ENCODE measurements around the gene GYPA.
"Not testable (repeated sequence)": the region's sequence is repeated elsewhere in the genome, so short reads cannot be mapped to it uniquely, and the experiment has no call there.

Gene GYPA
- total RNA-seq, result 0 to 0.06 (median 0) reads per million in 9 experiments

GRCh38 chr4:144140594-144141295, at the start of gene GYPA:
Gene GYPA, minus strand, starts transcription at chr4:144140718. Its CDS starts 83 bp downstream, at chr4:144140635.
- not testable (repeated sequence) for H3K9me3 Mint-ChIP-seq; ATAC-seq (replicated peaks); DNase-seq; H3K36me3 Mint-ChIP-seq (ENCODE audit: insufficient read depth); H3K27me3 Mint-ChIP-seq; H3K4me1 Mint-ChIP-seq (ENCODE audit: low read depth in 2 of 2); H3K27ac Mint-ChIP-seq; H3K4me3 Mint-ChIP-seq

- DNase-seq (no peak), ATAC-seq (replicated peaks) (no peak)
- Mint-ChIP-seq H3K9me3 (no peaks in the 10 kb centered on the region), H3K27me3 (peaks cover 0 to 8% of the 10 kb centered on the region in 2 donors), H3K27ac (no peak overlapping the region), H3K4me3 (no peak overlapping the region), H3K36me3 (ENCODE audit: insufficient read depth) (no peaks in the 10 kb centered on the region), H3K4me1 (ENCODE audit: low read depth in 2 of 2) (no peaks in the 10 kb centered on the region)
Observed at GRCh38 chr4:144190009-144190408, 49.5 kb upstream of the GYPA start.

GRCh38 chr4:144189121-144189520, 48.6 kb upstream of the GYPA start:
- H3K36me3 Mint-ChIP-seq (ENCODE audit: insufficient read depth), result no peaks in the 10 kb centered on the region
- peaks cover 0 to 11% of the 10 kb centered on the region in 2 donors for H3K27me3 Mint-ChIP-seq
- DNase-seq, result no peak
- H3K4me3 Mint-ChIP-seq, result no peak overlapping the region
- H3K4me1 Mint-ChIP-seq (ENCODE audit: low read depth in 2 of 2), result no peaks in the 10 kb centered on the region
- H3K9me3 Mint-ChIP-seq, result no peaks in the 10 kb centered on the region
- no peak overlapping the region for H3K27ac Mint-ChIP-seq
- no peak for ATAC-seq (replicated peaks)

- ATAC-seq (replicated peaks) (no peak), DNase-seq (no peak)
- H3K27ac Mint-ChIP-seq, result no peak overlapping the region
- no peaks in the 10 kb centered on the region for H3K36me3 Mint-ChIP-seq (ENCODE audit: insufficient read depth)
- H3K4me1 Mint-ChIP-seq (ENCODE audit: low read depth in 2 of 2), result no peaks in the 10 kb centered on the region
- no peaks in the 10 kb centered on the region for H3K9me3 Mint-ChIP-seq
- peaks cover 6 to 11% of the 10 kb centered on the region in 2 donors for H3K27me3 Mint-ChIP-seq
- no peak overlapping the region for H3K4me3 Mint-ChIP-seq
Observed at GRCh38 chr4:144185086-144185485, 44.6 kb upstream of the GYPA start.

- ATAC-seq (replicated peaks), result no peak
- no peaks in the 10 kb centered on the region for H3K9me3 Mint-ChIP-seq
- no peaks in the 10 kb centered on the region for H3K36me3 Mint-ChIP-seq (ENCODE audit: insufficient read depth)
Observed at GRCh38 chr4:144183165-144183564, 42.6 kb upstream of the GYPA start.

GRCh38 chr4:144181391-144181790, 40.9 kb upstream of the GYPA start:
- Mint-ChIP-seq H3K4me1 (ENCODE audit: low read depth in 2 of 2) (no peaks in the 10 kb centered on the region), H3K9me3 (no peaks in the 10 kb centered on the region), H3K4me3 (no peak overlapping the region), H3K27ac (no peak overlapping the region), H3K36me3 (ENCODE audit: insufficient read depth) (no peaks in the 10 kb centered on the region), H3K27me3 (peaks cover 6 to 11% of the 10 kb centered on the region in 2 donors)
- ATAC-seq (replicated peaks) (no peak), DNase-seq (no peak)

More at GRCh38 chr4:144183165-144183564, 42.6 kb upstream of the GYPA start:
- Mint-ChIP-seq H3K27ac (no peak overlapping the region), H3K4me3 (no peak overlapping the region), H3K4me1 (ENCODE audit: low read depth in 2 of 2) (no peaks in the 10 kb centered on the region), H3K27me3 (peaks cover 6 to 11% of the 10 kb centered on the region in 2 donors)
- DNase-seq, result no peak

GRCh38 chr4:144179152-144179739, 38.7 kb upstream of the GYPA start:
- DNase-seq (no peak), ATAC-seq (replicated peaks) (no peak)
- H3K4me3 Mint-ChIP-seq, result no peak overlapping the region
- no peaks in the 10 kb centered on the region for H3K36me3 Mint-ChIP-seq (ENCODE audit: insufficient read depth)
- no peak overlapping the region for H3K27ac Mint-ChIP-seq
- H3K4me1 Mint-ChIP-seq (ENCODE audit: low read depth in 2 of 2), result no peaks in the 10 kb centered on the region
- no peaks in the 10 kb centered on the region for H3K9me3 Mint-ChIP-seq
- peaks cover 6 to 9% of the 10 kb centered on the region in 2 donors for H3K27me3 Mint-ChIP-seq

- H3K27ac Mint-ChIP-seq, result no peak overlapping the region
- no peaks in the 10 kb centered on the region for H3K9me3 Mint-ChIP-seq
- no peaks in the 10 kb centered on the region for H3K36me3 Mint-ChIP-seq (ENCODE audit: insufficient read depth)
- H3K4me3 Mint-ChIP-seq, result no peak overlapping the region
- H3K27me3 Mint-ChIP-seq, result peaks cover 2 to 6% of the 10 kb centered on the region in 2 donors
- no peak for ATAC-seq (replicated peaks)
- DNase-seq, result no peak
- no peaks in the 10 kb centered on the region for H3K4me1 Mint-ChIP-seq (ENCODE audit: low read depth in 2 of 2)
Observed at GRCh38 chr4:144178414-144178813, 37.9 kb upstream of the GYPA start.

GRCh38 chr4:144176476-144176875, 36.0 kb upstream of the GYPA start:
- no peak for DNase-seq
- Mint-ChIP-seq H3K36me3 (ENCODE audit: insufficient read depth) (no peaks in the 10 kb centered on the region), H3K27ac (no peak overlapping the region), H3K9me3 (no peaks in the 10 kb centered on the region), H3K4me3 (no peak overlapping the region), H3K4me1 (ENCODE audit: low read depth in 2 of 2) (no peaks in the 10 kb centered on the region), H3K27me3 (no peaks in the 10 kb centered on the region)
- ATAC-seq (replicated peaks), result no peak

- no peaks in the 10 kb centered on the region for H3K4me1 Mint-ChIP-seq (ENCODE audit: low read depth in 2 of 2)
- no peaks in the 10 kb centered on the region for H3K36me3 Mint-ChIP-seq (ENCODE audit: insufficient read depth)
- peaks cover 8 to 14% of the 10 kb centered on the region in 2 donors for H3K27me3 Mint-ChIP-seq
- ATAC-seq (replicated peaks), result peak; percentile 51
- no peaks in the 10 kb centered on the region for H3K9me3 Mint-ChIP-seq
- H3K4me3 Mint-ChIP-seq, result no peak overlapping the region
- H3K27ac Mint-ChIP-seq, result no peak overlapping the region
- peak in 1 of 3 experiments; percentile 5 for DNase-seq
Observed at GRCh38 chr4:144174401-144175067, 34.0 kb upstream of the GYPA start.

GRCh38 chr4:144171697-144172096, 31.2 kb upstream of the GYPA start:
- Mint-ChIP-seq H3K27me3 (peaks cover 24 to 36% of the 10 kb centered on the region in 2 donors), H3K36me3 (ENCODE audit: insufficient read depth) (no peaks in the 10 kb centered on the region), H3K4me1 (ENCODE audit: low read depth in 2 of 2) (no peaks in the 10 kb centered on the region), H3K4me3 (no peak overlapping the region), H3K27ac (no peak overlapping the region), H3K9me3 (no peaks in the 10 kb centered on the region)
- ATAC-seq (replicated peaks), result no peak
- DNase-seq, result no peak

- Mint-ChIP-seq H3K9me3 (no peaks in the 10 kb centered on the region), H3K4me3 (no peak overlapping the region), H3K27ac (no peak overlapping the region), H3K36me3 (ENCODE audit: insufficient read depth) (no peaks in the 10 kb centered on the region), H3K4me1 (ENCODE audit: low read depth in 2 of 2) (no peaks in the 10 kb centered on the region), H3K27me3 (peaks cover 24 to 36% of the 10 kb centered on the region in 2 donors)
- no peak for ATAC-seq (replicated peaks)
- DNase-seq, result no peak
Observed at GRCh38 chr4:144169211-144169610, 28.7 kb upstream of the GYPA start.

GRCh38 chr4:144154044-144154443, 13.5 kb upstream of the GYPA start:
- no peaks in the 10 kb centered on the region for H3K27me3 Mint-ChIP-seq
- H3K9me3 Mint-ChIP-seq, result no peaks in the 10 kb centered on the region
- H3K4me3 Mint-ChIP-seq, result no peak overlapping the region
- H3K4me1 Mint-ChIP-seq (ENCODE audit: low read depth in 2 of 2), result no peaks in the 10 kb centered on the region
- no peaks in the 10 kb centered on the region for H3K36me3 Mint-ChIP-seq (ENCODE audit: insufficient read depth)
- ATAC-seq (replicated peaks), result no peak
- no peak overlapping the region for H3K27ac Mint-ChIP-seq
- no peak for DNase-seq
